ENCODE measurements around the gene SLC25A14. TPM values are rescaled to one million over a fixed set of nuclear protein-coding genes. Genes with fewer than 3 reads are reported as not detected.
A peak's percentile ranks its signal among the peaks of the same experiment; 100 is the strongest.
"Not testable (repeated sequence)": the region's sequence is repeated elsewhere in the genome, so short reads cannot be mapped to it uniquely, and the experiment has no call there.

The SLC25A14 gene
- total RNA-seq, 2 donors from 2014 or later, result 11.2 to 18.6 TPM

DNA sequence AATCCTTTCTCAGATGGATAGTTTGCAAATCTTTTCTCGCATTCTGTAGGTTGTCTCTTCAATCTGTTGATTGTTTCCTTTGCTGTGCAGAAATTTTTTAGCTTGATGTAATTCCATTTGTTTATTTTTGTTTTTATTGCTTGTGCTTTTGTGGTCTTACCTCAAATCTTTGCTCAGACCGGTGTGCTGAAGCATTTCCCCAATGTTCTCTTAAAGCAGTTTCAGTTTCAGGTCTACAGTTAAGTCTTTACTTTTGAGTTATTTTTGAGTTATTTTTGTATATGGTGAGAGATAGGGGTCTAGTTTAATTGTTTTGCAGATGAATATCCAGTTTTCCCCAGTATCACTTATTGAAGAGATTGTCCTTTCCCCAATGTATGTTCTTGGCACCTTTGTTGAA is 18.2 kb upstream of the SLC25A14 start:
- DNase-seq (ENCODE audit: low spot score), result no peak
- H3K4me1 ChIP-seq (replicated peaks), result no peaks in the 10 kb centered on the region
- intact Hi-C loops (cut with DNase I), result no loop called here
- TF ChIP-seq POLR2A (IDR thresholded peaks at IDR 0.05) (no peak), POLR2AphosphoS5 (IDR thresholded peaks at IDR 0.05) (no peak)
- TF ChIP-seq, protein P1, sequence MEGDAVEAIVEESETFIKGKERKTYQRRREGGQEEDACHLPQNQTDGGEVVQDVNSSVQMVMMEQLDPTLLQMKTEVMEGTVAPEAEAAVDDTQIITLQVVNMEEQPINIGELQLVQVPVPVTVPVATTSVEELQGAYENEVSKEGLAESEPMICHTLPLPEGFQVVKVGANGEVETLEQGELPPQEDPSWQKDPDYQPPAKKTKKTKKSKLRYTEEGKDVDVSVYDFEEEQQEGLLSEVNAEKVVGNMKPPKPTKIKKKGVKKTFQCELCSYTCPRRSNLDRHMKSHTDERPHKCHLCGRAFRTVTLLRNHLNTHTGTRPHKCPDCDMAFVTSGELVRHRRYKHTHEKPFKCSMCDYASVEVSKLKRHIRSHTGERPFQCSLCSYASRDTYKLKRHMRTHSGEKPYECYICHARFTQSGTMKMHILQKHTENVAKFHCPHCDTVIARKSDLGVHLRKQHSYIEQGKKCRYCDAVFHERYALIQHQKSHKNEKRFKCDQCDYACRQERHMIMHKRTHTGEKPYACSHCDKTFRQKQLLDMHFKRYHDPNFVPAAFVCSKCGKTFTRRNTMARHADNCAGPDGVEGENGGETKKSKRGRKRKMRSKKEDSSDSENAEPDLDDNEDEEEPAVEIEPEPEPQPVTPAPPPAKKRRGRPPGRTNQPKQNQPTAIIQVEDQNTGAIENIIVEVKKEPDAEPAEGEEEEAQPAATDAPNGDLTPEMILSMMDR (IDR thresholded peaks at IDR 0.05), result no peak
- no peak overlapping the region for H3K27ac ChIP-seq
- H3K27me3 ChIP-seq (replicated peaks; ENCODE audit: insufficient read depth), result no peaks in the 10 kb centered on the region
- WGBS, result 62% methylated on average over 2 of the region's 2 CpGs
- H3K36me3 ChIP-seq, result no peaks in the 10 kb centered on the region
- H3K4me3 ChIP-seq, result no peak overlapping the region
- no peaks in the 10 kb centered on the region for H3K9me3 ChIP-seq

DNA sequence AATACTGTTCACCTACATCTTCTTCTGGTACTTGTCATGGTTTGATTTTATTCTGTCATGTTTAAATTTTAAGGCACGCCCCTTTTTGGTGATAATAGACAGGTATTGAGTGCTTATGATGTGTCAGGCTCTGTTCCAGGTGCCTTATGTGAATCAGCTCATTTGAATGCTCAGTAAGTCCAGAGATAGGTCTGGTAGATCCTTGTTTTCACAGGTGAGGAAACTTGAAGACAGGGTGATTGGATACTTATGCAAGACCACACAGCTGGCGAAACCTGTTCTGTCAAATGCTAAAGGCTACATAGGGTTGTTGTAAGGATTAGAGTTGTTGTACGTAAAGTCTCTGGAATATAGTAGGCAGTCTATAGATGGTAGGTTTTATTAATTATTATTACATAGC is 9.6 kb upstream of the SLC25A14 start:
- intact Hi-C loops (cut with DNase I), result no loop called here

DNA sequence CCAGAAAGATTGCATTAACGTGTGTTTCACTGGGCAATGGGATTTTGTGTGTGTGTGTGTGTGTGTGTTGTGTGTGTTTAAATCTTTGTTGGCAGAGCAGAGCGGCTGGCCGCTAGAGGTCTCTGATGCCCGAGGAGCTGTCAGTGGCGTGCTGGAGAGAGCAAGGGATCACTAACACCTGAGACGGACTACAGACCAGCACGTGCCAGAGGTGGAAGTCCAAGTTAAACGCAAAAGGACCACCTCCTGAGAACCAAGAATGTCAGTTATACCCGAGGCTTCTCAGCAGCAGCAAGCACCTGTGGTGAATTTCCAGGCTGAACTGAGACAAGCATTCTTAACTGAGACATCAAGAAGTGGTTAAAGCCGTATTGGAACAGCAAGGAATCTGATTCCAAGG is 9.0 kb upstream of the SLC25A14 start:
- Histone ChIP-seq H3K4me1 (replicated peaks) (no peaks in the 10 kb centered on the region), H3K9me3 (no peaks in the 10 kb centered on the region), H3K27ac (no peak overlapping the region), H3K27me3 (replicated peaks; ENCODE audit: insufficient read depth) (no peaks in the 10 kb centered on the region), H3K36me3 (no peaks in the 10 kb centered on the region), H3K4me3 (no peak overlapping the region)
- DNase-seq (ENCODE audit: low spot score), result peak; percentile 19
- intact Hi-C loops (cut with DNase I), result no loop called here
- no peak for TF ChIP-seq POLR2AphosphoS5 (IDR thresholded peaks at IDR 0.05)
- TF ChIP-seq, protein P1 (IDR thresholded peaks at IDR 0.05), result peak in 2 of 4 experiments; percentile 21 to 35
- no peak for TF ChIP-seq POLR2A (IDR thresholded peaks at IDR 0.05)
- 3% methylated on average over 10 of the region's 10 CpGs for WGBS

More for the DNA sequence above, 9.6 kb upstream of the SLC25A14 start:
- no peak overlapping the region for H3K4me3 ChIP-seq
- WGBS, result 57% methylated on average over 3 of the region's 3 CpGs
- H3K36me3 ChIP-seq, result no peaks in the 10 kb centered on the region
- DNase-seq (ENCODE audit: low spot score), result no peak
- no peaks in the 10 kb centered on the region for H3K4me1 ChIP-seq (replicated peaks)
- no peaks in the 10 kb centered on the region for H3K27me3 ChIP-seq (replicated peaks; ENCODE audit: insufficient read depth)
- no peak overlapping the region for H3K27ac ChIP-seq
- H3K9me3 ChIP-seq, result no peaks in the 10 kb centered on the region
- TF ChIP-seq, protein P1 (IDR thresholded peaks at IDR 0.05), result no peak
- no peak for TF ChIP-seq POLR2AphosphoS5 (IDR thresholded peaks at IDR 0.05)
- TF ChIP-seq POLR2A (IDR thresholded peaks at IDR 0.05), result no peak

DNA sequence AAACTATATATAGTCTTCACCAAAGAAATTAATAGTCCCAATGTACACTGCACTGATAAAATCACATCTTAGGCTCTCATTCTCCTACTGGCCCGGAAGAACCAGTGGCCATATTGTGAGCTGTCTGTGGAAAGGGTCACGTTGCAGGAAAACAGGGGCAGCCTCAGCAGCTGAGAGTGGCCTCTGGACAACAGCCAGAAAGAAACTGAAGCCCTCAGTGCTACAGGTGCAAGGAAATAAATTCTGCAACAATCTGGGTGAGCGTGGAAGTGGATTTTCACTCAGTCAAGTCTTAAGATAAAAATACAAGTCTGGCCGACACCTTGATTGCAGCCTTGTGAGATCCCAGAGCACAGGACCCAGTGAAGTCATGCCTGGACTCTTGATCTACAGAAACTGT is 3.2 kb upstream of the SLC25A14 start:
- no peaks in the 10 kb centered on the region for H3K27me3 ChIP-seq (replicated peaks; ENCODE audit: insufficient read depth)
- no peaks in the 10 kb centered on the region for H3K9me3 ChIP-seq
- H3K27ac ChIP-seq, result no peak overlapping the region
- 51% methylated on average over 3 of the region's 4 CpGs for WGBS
- no peaks in the 10 kb centered on the region for H3K4me1 ChIP-seq (replicated peaks)
- no peak for DNase-seq (ENCODE audit: low spot score)
- TF ChIP-seq POLR2AphosphoS5 (IDR thresholded peaks at IDR 0.05), result no peak
- TF ChIP-seq, protein P1 (IDR thresholded peaks at IDR 0.05), result no peak
- no peak for TF ChIP-seq POLR2A (IDR thresholded peaks at IDR 0.05)
- H3K36me3 ChIP-seq, result no peaks in the 10 kb centered on the region
- intact Hi-C loops (cut with DNase I), result no loop called here
- H3K4me3 ChIP-seq, result no peak overlapping the region

DNA sequence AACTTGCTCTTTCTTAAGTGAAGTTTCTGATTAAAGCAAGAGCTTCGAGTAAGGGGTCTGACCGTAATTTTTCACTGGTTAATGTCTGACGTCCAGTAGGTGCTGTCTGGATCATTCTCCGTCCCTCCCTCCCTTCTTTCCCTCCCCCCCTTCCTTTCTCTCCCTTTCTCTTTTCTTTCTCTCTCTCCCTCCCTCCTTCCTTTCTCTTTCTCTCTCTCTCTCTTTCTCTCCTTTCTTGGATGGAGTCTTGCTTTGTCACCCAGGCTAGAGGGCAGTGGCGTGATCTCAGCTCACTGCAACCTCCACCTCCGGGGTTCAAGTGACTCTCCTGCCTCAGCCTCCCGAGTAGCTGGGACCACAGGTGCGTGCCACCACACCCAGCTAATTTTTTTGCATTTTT is 850 bp upstream of the SLC25A14 start:
- H3K9me3 ChIP-seq; H3K27ac ChIP-seq; H3K36me3 ChIP-seq; DNase-seq (ENCODE audit: low spot score); H3K4me1 ChIP-seq (replicated peaks); intact Hi-C loops (cut with DNase I); H3K27me3 ChIP-seq (replicated peaks; ENCODE audit: insufficient read depth): not testable (repeated sequence)
- WGBS, result 73% methylated on average over 8 of the region's 8 CpGs
- H3K4me3 ChIP-seq, result peak overlapping the region; percentile 53 to 54

All from prostate gland (tissue), 2 donors.